OCI-LY1 (cell line): ENCODE data around the gene WDR17.

ENCODE experiments used
- H2AFZ ChIP-seq: fragments of 200-600 bp; sonication (generic), shearing (Covaris generic); 2 replicates; pipeline ENCODE4 v1.6.0; 2014; ENCODE audit warnings: antibody characterized with exemption, mild to moderate bottlenecking, low read length
- H3F3A ChIP-seq: fragments of 200-600 bp; sonication (generic), shearing (Covaris generic); 2 replicates; pipeline ENCODE4 v1.6.0; 2014; ENCODE audit warnings: mild to moderate bottlenecking, antibody characterized with exemption, low read length, moderate library complexity; ENCODE audit not compliant: insufficient read depth
- H3K27ac ChIP-seq: fragments of 200-600 bp; sonication (generic); 2 replicates; pipeline ENCODE4 v1.5.1; 2014; ENCODE audit warnings: low read length, mixed run types, mild to moderate bottlenecking, low read depth; ENCODE audit not compliant: poor library complexity, severe bottlenecking
- H3K27me3 ChIP-seq: fragments of 200-600 bp; sonication (generic); 2 replicates; pipeline ENCODE4 v1.6.0; 2014; ENCODE audit warnings: antibody characterized with exemption, mild to moderate bottlenecking, low read length, moderate library complexity; ENCODE audit not compliant: insufficient read depth
- H3K36me3 ChIP-seq: fragments of 200-600 bp; sonication (generic); 2 replicates; pipeline ENCODE4 v1.6.1; 2014; ENCODE audit warnings: mild to moderate bottlenecking, antibody characterized with exemption, low read length, moderate library complexity, mixed read lengths; ENCODE audit not compliant: insufficient read depth
- H3K4me1 ChIP-seq: fragments of 200-600 bp; sonication (generic); 2 replicates; pipeline ENCODE4 v1.5.1; 2014; ENCODE audit warnings: mild to moderate bottlenecking, low read length, moderate library complexity; ENCODE audit not compliant: insufficient read depth, severe bottlenecking
- H3K4me2 ChIP-seq: fragments of 200-600 bp; sonication (generic), shearing (Covaris generic); 2 replicates; pipeline ENCODE4 v1.6.1; 2014; ENCODE audit warnings: low read length
- H3K4me3 ChIP-seq: fragments of 200-600 bp; sonication (generic); 2 replicates; pipeline ENCODE4 v1.5.1; 2014; ENCODE audit warnings: low read length, low read depth, mild to moderate bottlenecking, mixed read lengths; ENCODE audit not compliant: poor library complexity, severe bottlenecking
- H3K79me2 ChIP-seq: fragments of 200-600 bp; shearing (Covaris generic); 2 replicates; pipeline ENCODE4 v1.6.1; 2016; ENCODE audit warnings: mixed run types, low read length, mixed read lengths; ENCODE audit not compliant: insufficient read depth
- H3K9ac ChIP-seq: fragments of 200-600 bp; sonication (generic), shearing (Covaris generic); 2 replicates; pipeline ENCODE4 v1.6.1; 2014; ENCODE audit warnings: mild to moderate bottlenecking, low read length, mixed read lengths
- H3K9me2 ChIP-seq: fragments of 200-600 bp; sonication (generic), shearing (Covaris generic); 2 replicates; pipeline ENCODE4 v1.6.1; 2014; ENCODE audit warnings: low read depth, mild to moderate bottlenecking, low read length, mixed read lengths
- H3K9me3 ChIP-seq: fragments of 200-600 bp; shearing (Covaris generic); 2 replicates; pipeline ENCODE4 v1.6.1; 2014; ENCODE audit warnings: low read length, mixed read lengths
- H4K20me1 ChIP-seq: fragments of 200-600 bp; sonication (generic), shearing (Covaris generic); 2 replicates; pipeline ENCODE4 v1.6.0; 2016; ENCODE audit warnings: mild to moderate bottlenecking, low read length; ENCODE audit not compliant: insufficient read depth
- CTCF ChIP-seq: fragments of 200-600 bp; sonication (generic), shearing (Covaris generic); IDR thresholded peaks from 2 replicates; pipeline ENCODE4 v1.5.1; 2017; ENCODE audit warnings: mild to moderate bottlenecking, antibody characterized with exemption, low read length, moderate library complexity, mixed read lengths
- EZH2 ChIP-seq: fragments of 200-600 bp; sonication (generic), shearing (Covaris generic); IDR thresholded peaks from 2 replicates; pipeline ENCODE4 v1.8.0; 2017; ENCODE audit warnings: borderline replicate concordance, mixed run types, mild to moderate bottlenecking, antibody characterized with exemption, low read length, moderate library complexity, mixed read lengths

The WDR17 gene

GRCh38 chr4:176150356-176150682, 84.7 kb downstream of the WDR17 start:
- no peak overlapping the region for H2AFZ ChIP-seq
- no peak overlapping the region for H3K4me2 ChIP-seq
- no peaks in the 10 kb centered on the region for H3F3A ChIP-seq

GRCh38 chr4:176150704-176151103, 85.1 kb downstream of the WDR17 start:
- Histone ChIP-seq H3K4me2 (no peak overlapping the region), H3F3A (no peaks in the 10 kb centered on the region), H4K20me1 (no peaks in the 10 kb centered on the region), H3K27ac (no peak overlapping the region), H3K4me1 (no peaks in the 10 kb centered on the region), H3K9ac (no peak overlapping the region), H2AFZ (no peak overlapping the region), H3K9me2 (no peaks in the 10 kb centered on the region), H3K79me2 (no peaks in the 10 kb centered on the region), H3K9me3 (no peaks in the 10 kb centered on the region), H3K4me3 (no peak overlapping the region), H3K36me3 (no peaks in the 10 kb centered on the region), H3K27me3 (no peaks in the 10 kb centered on the region)
- TF ChIP-seq EZH2 (no peak), CTCF (no peak)

More at GRCh38 chr4:176150356-176150682, 84.7 kb downstream of the WDR17 start:
- Histone ChIP-seq H3K9me3 (no peaks in the 10 kb centered on the region), H3K9ac (no peak overlapping the region), H3K9me2 (no peaks in the 10 kb centered on the region), H3K79me2 (no peaks in the 10 kb centered on the region), H4K20me1 (no peaks in the 10 kb centered on the region), H3K4me1 (no peaks in the 10 kb centered on the region), H3K4me3 (no peak overlapping the region), H3K36me3 (no peaks in the 10 kb centered on the region), H3K27ac (no peak overlapping the region), H3K27me3 (no peaks in the 10 kb centered on the region)
- TF ChIP-seq CTCF, result peak; percentile 31; the same call in 1 of the 2 replicates
- TF ChIP-seq EZH2, result no peak

GRCh38 chr4:176153124-176153523, 87.5 kb downstream of the WDR17 start:
- Histone ChIP-seq H3K9me2 (no peaks in the 10 kb centered on the region), H3K9me3 (no peaks in the 10 kb centered on the region), H3K27me3 (no peaks in the 10 kb centered on the region), H3K4me2 (no peak overlapping the region), H3K9ac (no peak overlapping the region), H3K79me2 (no peaks in the 10 kb centered on the region), H3F3A (no peaks in the 10 kb centered on the region), H3K27ac (no peak overlapping the region), H3K4me3 (no peak overlapping the region), H3K4me1 (no peaks in the 10 kb centered on the region), H3K36me3 (no peaks in the 10 kb centered on the region), H4K20me1 (no peaks in the 10 kb centered on the region), H2AFZ (no peak overlapping the region)
- TF ChIP-seq EZH2, result no peak
- no peak for TF ChIP-seq CTCF
